ENCODE measurements around the gene ACOT12.

The ACOT12 gene

GRCh38 chr5:81286059-81286617 is 107.8 kb downstream of the ACOT12 start:
- DNase-seq = no peak

GRCh38 chr5:81283976-81284375 is 110.0 kb downstream of the ACOT12 start:
- no peak for DNase-seq
